Measurements from ENCODE around the gene SLAMF7. TPM values are rescaled to one million over a fixed set of nuclear protein-coding genes. Genes with fewer than 3 reads are reported as not detected.
"Not testable (repeated sequence)": the region's sequence is repeated elsewhere in the genome, so short reads cannot be mapped to it uniquely, and the experiment has no call there.

The SLAMF7 gene
- total and polyA plus RNA-seq, 2 experiments from 2014 or later: 0.11 TPM; not detected in 1

GRCh38 chr1:160692390-160692789 is 46.7 kb upstream of the SLAMF7 start:
- H3K4me3 Mint-ChIP-seq, H3K4me1 Mint-ChIP-seq, H3K9me3 Mint-ChIP-seq: not testable (repeated sequence)

GRCh38 chr1:160702100-160702499 is 36.9 kb upstream of the SLAMF7 start:
- Histone ChIP-seq H3K27ac (ENCODE audit: low read depth) (no peak overlapping the region), H3K4me2 (no peak overlapping the region), H4K20me1 (replicated peaks; ENCODE audit: insufficient read depth) (no peaks in the 10 kb centered on the region), H3K9me2 (ENCODE audit: insufficient read depth) (no peaks in the 10 kb centered on the region), H3F3A (replicated peaks; ENCODE audit: low read depth) (no peaks in the 10 kb centered on the region), H2AFZ (no peak overlapping the region), H3K36me3 (ENCODE audit: insufficient read depth) (no peaks in the 10 kb centered on the region), H3K4me3 (no peak overlapping the region), H3K4me1 (ENCODE audit: insufficient read depth) (peaks cover 9% of the 10 kb centered on the region; the same call in 1 of the 2 replicates), H3K27me3 (ENCODE audit: insufficient read depth) (no peaks in the 10 kb centered on the region), H3K79me2 (replicated peaks; ENCODE audit: insufficient read depth) (no peaks in the 10 kb centered on the region)
- no peak for ATAC-seq
- H3K9me3 Mint-ChIP-seq: no peaks in the 10 kb centered on the region
- no peak overlapping the region for H3K27ac Mint-ChIP-seq
- H3K36me3 Mint-ChIP-seq (ENCODE audit: low read depth): no peaks in the 10 kb centered on the region
- H3K27me3 Mint-ChIP-seq (ENCODE audit: insufficient read depth, low read depth, poor library complexity): peaks cover 2% of the 10 kb centered on the region
- peaks cover 13% of the 10 kb centered on the region for H3K4me1 Mint-ChIP-seq
- DNase-seq (ENCODE audit: low spot score): no peak
- H3K4me3 Mint-ChIP-seq: no peak overlapping the region
- TF ChIP-seq JUNB (IDR thresholded peaks at IDR 0.05; ENCODE audit: unreplicated experiment) (no peak), ETS1 (IDR thresholded peaks at IDR 0.05) (no peak), EZH2 (IDR thresholded peaks at IDR 0.05; ENCODE audit: low read depth, unreplicated experiment) (no peak), ZNF331 (CRISPR knock-in tag; IDR thresholded peaks at IDR 0.05; ENCODE audit: low read depth) (no peak), REST (IDR thresholded peaks at IDR 0.05; ENCODE audit: unreplicated experiment) (no peak), CREB1 (CRISPR knock-in tag; IDR thresholded peaks at IDR 0.05; ENCODE audit: low read depth) (no peak), ZNF114 (CRISPR knock-in tag; IDR thresholded peaks at IDR 0.05) (no peak), STAT1 (IDR thresholded peaks at IDR 0.05; ENCODE audit: unreplicated experiment) (no peak), EZH2phosphoT487 (IDR thresholded peaks at IDR 0.05; ENCODE audit: unreplicated experiment) (no peak), CTCF (conservative IDR thresholded peaks at IDR 0.05; ENCODE audit: low read depth in 2 of 2) (no peak), POLR2AphosphoS5 (IDR thresholded peaks at IDR 0.05; ENCODE audit: low read depth) (no peak), NANOG (IDR thresholded peaks at IDR 0.05; ENCODE audit: borderline replicate concordance) (no peak)

More at GRCh38 chr1:160692390-160692789, 46.7 kb upstream of the SLAMF7 start:
- H3K27me3 ChIP-seq (ENCODE audit: insufficient read depth); H3K36me3 ChIP-seq (ENCODE audit: insufficient read depth); ATAC-seq; H2AFZ ChIP-seq; H3F3A ChIP-seq (replicated peaks; ENCODE audit: low read depth); H4K20me1 ChIP-seq (replicated peaks; ENCODE audit: insufficient read depth); H3K4me1 ChIP-seq (ENCODE audit: insufficient read depth); H3K4me2 ChIP-seq; H3K27me3 Mint-ChIP-seq (ENCODE audit: insufficient read depth, low read depth, poor library complexity); H3K27ac Mint-ChIP-seq; H3K4me3 ChIP-seq; H3K9me2 ChIP-seq (ENCODE audit: insufficient read depth); H3K36me3 Mint-ChIP-seq (ENCODE audit: low read depth); H3K79me2 ChIP-seq (replicated peaks; ENCODE audit: insufficient read depth); H3K27ac ChIP-seq (ENCODE audit: low read depth): not testable (repeated sequence)
- peak; percentile 47 for DNase-seq (ENCODE audit: low spot score)
- peak; percentile 43 to 58 for TF ChIP-seq CTCF (conservative IDR thresholded peaks at IDR 0.05; ENCODE audit: low read depth in 2 of 2)
